Endothelial cell of umbilical vein (primary cell): Measurements from ENCODE around the gene HPSE2.

ENCODE experiments used
- EZH2 ChIP-seq: IDR thresholded peaks from 2 replicates; pipeline ENCODE4 v1.6.1; 2012; ENCODE audit warnings: borderline replicate concordance, low read depth, mild to moderate bottlenecking, moderate library complexity, low read length, inconsistent platforms; ENCODE audit not compliant: severe bottlenecking
- GATA2 ChIP-seq: IDR thresholded peaks from 2 replicates; pipeline ENCODE4 v1.7.0; 2011; ENCODE audit warnings: low read depth, mild to moderate bottlenecking, moderate library complexity, mixed read lengths, low read length; ENCODE audit not compliant: insufficient read length, insufficient read depth
- JUN ChIP-seq: IDR thresholded peaks from 2 replicates; pipeline ENCODE4 v1.6.1; 2011; ENCODE audit warnings: borderline replicate concordance, low read depth; ENCODE audit not compliant: insufficient read length, insufficient read depth
- MAX ChIP-seq: IDR thresholded peaks from 2 replicates; pipeline ENCODE4 v1.6.1; 2011; ENCODE audit not compliant: insufficient read depth, insufficient read length
- POLR2AphosphoS5 ChIP-seq: IDR thresholded peaks from 2 replicates; pipeline ENCODE4 v1.6.1; 2012; ENCODE audit warnings: low read depth, mild to moderate bottlenecking, control low read depth, low read length, moderate library complexity; ENCODE audit not compliant: insufficient read depth
- TF ChIP-seq, protein P1 (sequence below), 2 donors: IDR thresholded peaks; 1 replicate in 1 of 2; 2 replicates in 1 of 2; pipeline ENCODE4 v1.5.1; 2011; ENCODE audit warnings: low read length in 2 of 2, mild to moderate bottlenecking in 2 of 2, moderate library complexity in 2 of 2, control low read depth in 1 of 2, inconsistent platforms in 1 of 2, low read depth in 1 of 2; ENCODE audit not compliant: insufficient read depth in 1 of 2; ENCODE audit errors: extremely low read depth in 1 of 2

- TF ChIP-seq, protein P1, sequence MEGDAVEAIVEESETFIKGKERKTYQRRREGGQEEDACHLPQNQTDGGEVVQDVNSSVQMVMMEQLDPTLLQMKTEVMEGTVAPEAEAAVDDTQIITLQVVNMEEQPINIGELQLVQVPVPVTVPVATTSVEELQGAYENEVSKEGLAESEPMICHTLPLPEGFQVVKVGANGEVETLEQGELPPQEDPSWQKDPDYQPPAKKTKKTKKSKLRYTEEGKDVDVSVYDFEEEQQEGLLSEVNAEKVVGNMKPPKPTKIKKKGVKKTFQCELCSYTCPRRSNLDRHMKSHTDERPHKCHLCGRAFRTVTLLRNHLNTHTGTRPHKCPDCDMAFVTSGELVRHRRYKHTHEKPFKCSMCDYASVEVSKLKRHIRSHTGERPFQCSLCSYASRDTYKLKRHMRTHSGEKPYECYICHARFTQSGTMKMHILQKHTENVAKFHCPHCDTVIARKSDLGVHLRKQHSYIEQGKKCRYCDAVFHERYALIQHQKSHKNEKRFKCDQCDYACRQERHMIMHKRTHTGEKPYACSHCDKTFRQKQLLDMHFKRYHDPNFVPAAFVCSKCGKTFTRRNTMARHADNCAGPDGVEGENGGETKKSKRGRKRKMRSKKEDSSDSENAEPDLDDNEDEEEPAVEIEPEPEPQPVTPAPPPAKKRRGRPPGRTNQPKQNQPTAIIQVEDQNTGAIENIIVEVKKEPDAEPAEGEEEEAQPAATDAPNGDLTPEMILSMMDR (IDR thresholded peaks at IDR 0.05; ENCODE audit: extremely low read depth in 1 of 2, insufficient read depth in 1 of 2, low read depth in 1 of 2, low read length in 2 of 2): no peak
- no peak for TF ChIP-seq JUN
- TF ChIP-seq MAX: no peak
- no peak for TF ChIP-seq POLR2AphosphoS5
- no peak for TF ChIP-seq EZH2
- TF ChIP-seq GATA2: no peak
Measured at GRCh38 chr10:98920360-98920759, 315.3 kb downstream of the HPSE2 start.
